T-helper 1 cell (primary cell): ENCODE data around the gene TMEM109.
"Not testable (repeated sequence)": the region's sequence is repeated elsewhere in the genome, so short reads cannot be mapped to it uniquely, and the experiment has no call there.

Source experiments
- DNase-seq, 5 donors: peaks; one replicate each; pipeline ENCODE4 v3.0.0-alpha.2; 2012 to 2020

Gene TMEM109

DNA sequence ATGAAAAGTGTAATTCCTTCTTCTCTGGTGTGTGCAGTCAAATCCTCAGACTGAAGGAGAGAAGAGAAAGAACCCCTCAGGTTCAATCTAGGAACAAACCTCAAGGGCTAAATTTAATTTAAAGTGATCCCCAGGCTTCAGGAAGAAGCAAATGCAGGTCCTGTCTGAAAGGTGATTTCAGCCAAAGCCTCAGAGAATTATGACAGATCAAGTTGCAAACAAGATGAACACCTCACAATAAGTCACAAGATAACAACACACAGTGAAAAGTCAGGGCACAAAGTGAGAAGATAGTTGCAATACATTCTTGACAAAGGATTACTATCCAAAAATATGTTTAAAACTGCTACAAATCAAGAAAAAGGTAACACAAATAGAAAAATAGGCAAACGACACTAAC is 34.9 kb upstream of the TMEM109 start:
- no peak for DNase-seq

DNA sequence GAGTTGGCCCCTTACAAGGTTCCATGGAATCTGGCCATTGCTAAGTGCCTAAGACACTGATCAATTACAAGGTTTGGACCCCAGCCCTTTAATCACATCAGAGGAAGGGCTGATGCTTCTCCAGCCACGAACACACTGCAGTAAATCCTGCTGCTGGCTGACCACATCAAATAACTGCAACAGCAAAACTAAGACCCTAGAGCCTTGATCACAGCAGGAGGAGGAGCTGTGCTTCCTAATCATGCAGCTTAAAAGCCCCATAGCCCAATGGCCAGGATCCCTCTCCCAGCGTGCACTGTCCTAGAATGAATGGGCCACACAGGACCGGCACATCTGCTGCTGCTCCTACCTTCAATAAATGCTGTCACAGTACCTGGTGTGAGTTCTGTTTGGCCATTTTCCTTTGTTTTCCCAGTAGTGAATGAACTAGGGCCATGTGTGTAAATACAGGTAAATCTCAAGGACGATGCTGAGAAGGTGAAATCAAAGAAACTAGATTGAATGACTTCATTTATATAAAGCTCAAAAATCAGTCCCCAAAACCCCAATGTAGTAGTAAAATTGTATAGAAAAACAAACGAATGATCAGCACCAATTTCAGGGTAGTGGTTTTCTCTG is 33.9 kb upstream of the TMEM109 start:
- DNase-seq: no peak

DNA sequence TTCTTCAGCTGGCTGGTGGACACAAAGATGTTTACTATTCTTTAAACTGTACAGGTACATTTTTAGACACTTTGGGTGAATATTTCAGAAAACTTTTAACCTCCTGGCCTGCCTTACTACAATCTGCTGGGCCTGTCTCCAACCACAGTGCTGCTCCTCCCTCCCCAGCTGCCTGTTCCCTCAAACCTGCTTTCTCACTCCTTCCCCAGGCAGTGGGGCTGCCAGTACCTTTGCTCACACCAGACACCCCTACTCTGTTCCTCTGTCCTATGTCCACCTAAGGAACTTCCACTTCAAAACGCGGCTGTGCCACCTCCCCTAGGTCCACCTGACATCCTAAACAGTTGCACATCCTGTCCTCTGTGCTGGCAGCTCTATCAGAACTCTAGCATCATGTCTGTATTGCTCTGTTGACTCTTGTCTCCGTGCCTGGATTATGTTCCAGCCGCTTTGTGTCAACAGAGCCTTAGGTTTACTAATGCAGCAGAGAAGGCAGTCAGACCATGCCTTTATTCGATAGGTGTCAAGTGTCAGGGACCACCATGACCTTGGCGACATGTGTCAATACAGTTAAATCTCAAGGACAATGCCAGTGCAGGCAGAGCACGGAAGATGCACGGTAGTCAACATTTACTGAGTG is 33.2 kb upstream of the TMEM109 start:
- DNase-seq: no peak

DNA sequence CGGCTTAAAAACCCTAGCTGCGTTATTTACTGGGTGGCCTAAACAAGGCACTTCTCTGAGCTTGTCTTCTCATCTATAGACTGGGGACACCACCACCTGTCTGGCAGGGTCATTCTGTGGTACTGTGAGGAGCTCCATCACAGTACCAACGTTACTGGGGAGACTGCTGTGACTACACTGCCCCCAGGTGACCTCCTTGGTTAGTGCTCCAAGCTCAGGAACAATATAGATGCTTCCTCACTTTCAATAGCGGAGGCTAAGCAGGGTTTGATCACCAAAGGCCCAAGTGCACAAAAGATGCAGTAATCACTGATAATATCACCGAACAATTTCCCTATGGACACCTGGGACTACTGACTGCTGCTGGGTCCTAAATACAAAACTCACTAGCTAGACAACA is 26.4 kb upstream of the TMEM109 start:
- DNase-seq: peak in 2 of 5 donors; percentile 18 to 35

DNA sequence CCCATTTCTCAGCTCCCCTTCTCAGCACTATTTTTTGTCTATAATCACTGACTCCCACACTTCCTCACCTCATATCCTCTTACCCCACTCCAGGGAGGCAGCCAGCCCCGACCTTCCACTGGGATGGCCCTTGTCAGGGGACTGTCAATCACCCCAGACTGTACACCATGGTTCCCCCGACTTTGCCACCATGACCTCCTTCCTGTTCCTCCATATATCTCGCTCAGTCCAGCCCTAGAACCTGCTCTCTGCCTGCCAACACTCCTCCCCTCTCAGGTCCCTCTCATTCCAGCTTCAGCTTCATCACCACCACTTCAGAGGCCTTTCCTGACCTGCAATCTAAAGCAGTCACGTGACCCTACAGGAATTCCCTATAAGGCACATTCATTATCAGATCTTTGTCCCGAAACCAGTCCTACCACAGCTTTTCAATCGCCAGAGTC is 24.1 kb upstream of the TMEM109 start:
- no peak for DNase-seq

DNA sequence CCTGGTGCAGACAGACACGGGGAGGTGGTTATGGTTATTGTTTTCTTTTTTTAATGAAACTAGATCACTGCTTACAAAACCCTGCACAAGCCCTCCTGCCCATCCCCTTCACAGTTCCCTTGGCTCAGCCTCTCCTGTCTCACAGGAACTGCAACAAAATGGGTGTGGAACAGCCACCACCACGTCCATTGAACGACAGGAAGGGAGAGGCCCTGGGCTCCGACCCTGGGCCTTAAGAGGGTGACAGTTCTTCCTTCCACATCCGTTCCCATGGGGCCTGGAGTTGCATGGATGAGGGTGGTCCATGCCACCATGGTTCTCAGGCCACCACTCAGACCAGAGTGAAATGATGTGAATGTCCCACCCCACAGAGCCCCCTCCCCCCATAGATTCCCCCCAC is 23.3 kb upstream of the TMEM109 start:
- DNase-seq: no peak

DNA sequence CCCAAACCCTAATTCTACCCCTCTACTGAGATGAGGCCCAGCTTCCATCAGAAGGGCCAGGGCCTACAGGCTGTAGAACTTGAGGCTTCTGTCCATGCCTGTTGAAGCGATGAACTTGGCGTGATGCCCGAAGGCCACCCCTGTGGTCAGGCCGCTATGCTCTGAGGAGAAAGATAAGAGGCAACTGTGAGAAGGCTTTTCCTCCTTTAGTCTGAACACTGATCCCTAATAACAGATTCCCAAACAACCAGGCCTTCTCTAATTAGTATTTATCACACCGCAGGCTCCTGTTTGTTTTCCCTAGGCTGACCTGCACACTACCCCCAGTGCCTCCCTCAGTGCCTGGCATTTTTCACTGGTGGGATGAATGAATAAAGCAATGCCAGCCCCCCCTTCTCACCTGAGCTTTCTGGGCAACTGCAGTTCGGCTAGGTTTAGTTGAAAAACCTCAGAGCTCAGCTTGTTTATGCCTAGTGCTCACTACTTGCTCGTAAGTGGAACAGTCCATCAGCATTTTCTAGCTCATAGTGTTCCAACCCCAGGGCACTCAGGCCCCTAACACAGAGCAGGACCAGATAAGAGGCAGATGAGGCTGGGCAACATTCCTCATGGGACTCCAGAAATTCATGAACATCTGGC is 22.7 kb upstream of the TMEM109 start:
- no peak for DNase-seq

DNA sequence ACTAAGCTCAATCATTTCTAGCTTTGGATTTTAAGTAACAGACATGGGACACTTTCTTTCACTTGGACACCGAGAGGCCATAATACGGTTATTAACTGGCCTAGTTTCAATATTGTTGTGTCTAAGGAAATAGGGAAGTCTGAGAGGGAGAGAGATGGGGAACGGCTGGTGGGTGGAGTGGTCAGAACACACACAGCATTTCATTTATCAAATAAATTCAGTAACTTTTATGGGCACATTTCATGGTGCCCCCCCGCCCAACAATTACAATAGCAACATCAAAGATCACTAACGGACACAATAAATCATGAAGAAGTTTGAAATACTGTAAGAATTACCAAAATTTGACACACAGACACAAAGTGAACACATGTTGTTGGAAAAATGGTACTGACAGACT is 18.3 kb upstream of the TMEM109 start:
- DNase-seq: no peak

DNA sequence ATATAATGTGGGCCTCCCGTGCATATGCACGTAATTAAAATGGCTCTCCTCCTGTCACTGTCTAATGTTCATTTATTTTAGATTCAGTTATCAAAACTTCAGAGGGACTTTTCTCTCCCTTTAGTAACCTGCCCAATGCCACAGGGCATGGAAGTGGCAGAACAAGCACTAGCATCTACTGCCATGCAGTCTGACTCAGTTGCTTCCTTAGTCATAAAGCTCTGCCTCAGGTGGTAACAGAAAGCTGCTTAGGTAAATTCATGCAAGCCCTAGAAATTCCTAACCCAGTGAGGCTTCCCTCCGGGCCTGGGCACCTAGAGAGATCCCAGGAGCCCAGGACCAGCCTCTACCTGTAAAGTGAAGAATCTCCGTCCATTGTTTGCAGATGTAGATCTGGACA is 16.5 kb upstream of the TMEM109 start:
- DNase-seq: no peak

DNA sequence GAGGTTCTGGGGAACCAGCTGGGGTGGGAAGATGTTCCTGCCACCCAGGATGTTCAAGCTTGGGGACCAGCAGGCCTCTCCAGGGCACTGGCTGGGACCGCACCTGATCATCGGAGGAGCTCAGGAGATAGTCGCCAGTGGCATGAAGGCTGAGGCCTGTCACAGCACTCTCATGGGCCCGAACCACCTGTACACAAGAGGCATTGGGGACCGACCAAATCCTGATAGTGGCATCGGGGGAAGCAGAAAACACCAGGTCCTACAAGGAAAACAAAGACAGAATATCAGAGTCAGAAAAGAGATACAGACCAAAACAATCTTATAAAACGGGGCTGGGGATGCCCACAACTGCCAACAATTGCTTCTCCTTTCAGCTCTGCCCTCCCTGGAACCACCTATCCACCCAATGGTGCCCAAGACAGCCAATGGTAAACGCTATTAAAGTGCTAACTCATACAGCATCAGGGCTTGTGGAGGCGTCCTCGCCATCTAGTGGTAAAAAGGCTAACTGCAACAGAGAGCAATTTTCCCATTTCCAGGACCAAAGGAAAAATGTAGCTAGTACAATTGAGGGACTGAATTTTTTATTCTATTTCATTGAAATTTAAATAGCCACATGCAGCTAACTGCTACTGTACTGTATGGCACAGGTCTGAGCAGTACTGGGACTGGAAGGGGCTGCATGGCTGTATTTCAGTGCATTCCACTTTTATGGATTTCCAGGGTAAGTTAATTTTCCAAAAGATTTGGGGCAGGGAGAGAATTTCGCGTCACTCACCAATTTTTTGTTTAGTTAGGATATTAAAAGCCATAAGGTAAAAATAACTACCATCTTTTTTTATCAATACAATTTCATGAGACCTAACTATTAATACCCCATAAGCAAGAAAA is 14.7 kb upstream of the TMEM109 start:
- peak in 2 of 5 donors; percentile 23 to 41 for DNase-seq

DNA sequence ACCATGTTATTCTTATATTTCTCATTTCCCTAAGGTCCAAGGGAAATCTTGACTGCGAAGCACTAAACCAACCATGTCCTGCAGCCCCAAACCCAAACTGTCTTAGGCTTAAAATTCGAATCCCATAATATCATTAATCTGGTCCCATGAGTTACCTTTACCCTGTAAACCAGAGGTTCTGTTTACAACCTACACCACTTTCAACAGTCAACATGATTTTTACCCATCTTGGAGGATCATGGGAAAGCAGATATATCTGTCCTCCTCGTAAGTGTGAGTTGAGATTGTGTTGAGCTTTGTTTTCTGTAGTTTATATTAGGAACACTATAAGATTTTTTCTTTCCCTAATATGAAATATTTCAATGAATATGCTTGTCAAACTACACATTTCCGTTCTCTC is 14.0 kb upstream of the TMEM109 start:
- DNase-seq: no peak

DNA sequence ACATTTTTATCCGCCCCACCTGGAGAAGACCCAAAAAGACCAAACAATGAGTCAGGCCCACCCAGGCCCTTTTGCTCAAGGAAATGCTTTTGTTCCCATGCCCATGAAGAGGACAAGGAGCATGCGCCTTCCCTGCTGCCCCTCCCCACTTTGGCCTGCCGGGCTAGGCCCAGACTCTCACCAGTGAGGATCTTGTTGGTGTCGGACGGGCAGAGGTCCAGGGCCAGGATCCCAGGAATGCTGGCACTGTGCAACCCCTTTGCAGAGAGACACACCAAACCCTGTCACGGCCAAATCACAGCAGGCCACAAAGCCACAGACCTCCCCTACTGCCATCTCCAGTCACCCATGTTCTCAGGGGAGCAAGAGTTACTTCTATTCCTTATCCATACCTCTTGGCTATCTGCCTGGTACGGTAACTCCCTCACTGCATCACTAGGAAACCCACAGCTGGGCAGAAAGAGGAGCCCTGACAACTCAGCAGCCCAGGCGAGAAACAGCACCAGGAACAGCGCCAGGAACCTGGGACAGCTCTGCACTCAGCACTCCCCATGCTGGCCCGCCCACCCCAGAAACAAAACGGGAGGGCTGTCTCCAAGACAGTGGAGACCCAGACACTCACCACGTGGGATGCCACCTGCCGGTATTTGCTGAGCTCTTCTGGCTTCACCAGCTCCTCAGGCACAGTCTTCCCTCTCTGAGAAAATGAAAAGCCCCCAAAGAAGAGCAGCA is 13.1 kb upstream of the TMEM109 start:
- no peak for DNase-seq

DNA sequence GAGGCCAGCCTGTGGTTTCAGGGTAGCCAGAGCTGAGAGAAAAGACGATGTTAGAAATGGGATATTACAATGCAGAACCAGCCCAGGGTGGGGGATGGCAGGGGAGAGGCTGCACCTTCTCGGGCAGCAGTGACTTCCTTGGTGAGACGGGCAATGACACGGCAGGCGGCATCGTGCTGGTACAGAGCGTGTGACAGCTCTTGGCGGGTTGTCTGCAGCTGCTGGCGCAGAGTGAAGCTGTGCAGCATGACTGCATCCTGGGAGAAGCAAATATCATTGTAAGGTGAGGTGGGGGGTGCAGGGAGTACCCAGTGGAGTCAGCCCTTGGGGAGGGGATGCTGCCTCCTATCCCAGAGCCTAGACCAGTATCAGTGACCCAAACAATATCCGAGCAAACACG is 11.3 kb upstream of the TMEM109 start:
- DNase-seq: no peak

DNA sequence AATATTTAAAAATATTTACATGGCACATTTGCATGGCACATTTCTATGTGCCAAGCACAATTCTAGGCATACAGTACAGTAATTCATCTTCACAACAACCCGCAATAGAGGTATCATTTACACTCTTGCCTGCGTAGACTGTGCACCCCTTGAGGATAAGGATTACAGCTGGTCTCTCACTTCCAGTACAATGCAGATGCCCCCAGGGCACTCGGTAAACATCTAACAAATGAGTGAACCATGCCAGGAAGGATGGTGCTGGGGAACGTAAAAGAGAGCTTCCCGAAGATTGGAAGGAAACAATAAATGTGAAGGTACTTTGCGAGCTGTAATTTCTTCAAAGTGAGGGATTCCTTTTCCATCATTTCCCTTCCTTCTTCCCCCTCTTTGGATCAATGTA is 8.9 kb upstream of the TMEM109 start:
- no peak for DNase-seq

DNA sequence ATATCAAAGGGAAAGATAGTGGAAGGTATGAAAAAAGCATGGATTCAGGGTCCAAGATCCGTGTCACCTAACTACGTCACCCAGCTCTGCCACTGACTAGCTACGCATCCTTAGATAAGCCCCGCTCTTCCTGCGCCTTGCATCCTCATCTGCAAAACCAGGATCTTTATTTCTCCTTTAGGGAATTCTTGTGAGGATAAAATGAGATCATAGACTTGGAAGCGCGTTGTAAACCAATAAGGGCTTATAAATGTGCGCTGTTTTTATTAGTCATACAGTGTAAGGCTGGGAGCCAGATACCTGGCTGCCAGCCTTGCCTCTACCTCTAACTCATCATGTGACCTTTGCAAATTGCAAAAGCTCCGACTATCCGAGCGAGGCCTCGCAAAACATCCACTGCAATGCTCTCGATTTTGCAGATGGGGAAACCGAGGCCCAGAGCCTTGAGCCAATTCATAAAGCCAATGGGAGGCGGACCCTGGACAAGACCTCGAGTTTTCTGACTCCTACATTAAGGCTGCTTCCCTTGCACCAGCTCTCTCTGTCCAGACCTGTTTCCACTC is 8.3 kb upstream of the TMEM109 start:
- peak in 2 of 5 donors; percentile 20 to 36 for DNase-seq

DNA sequence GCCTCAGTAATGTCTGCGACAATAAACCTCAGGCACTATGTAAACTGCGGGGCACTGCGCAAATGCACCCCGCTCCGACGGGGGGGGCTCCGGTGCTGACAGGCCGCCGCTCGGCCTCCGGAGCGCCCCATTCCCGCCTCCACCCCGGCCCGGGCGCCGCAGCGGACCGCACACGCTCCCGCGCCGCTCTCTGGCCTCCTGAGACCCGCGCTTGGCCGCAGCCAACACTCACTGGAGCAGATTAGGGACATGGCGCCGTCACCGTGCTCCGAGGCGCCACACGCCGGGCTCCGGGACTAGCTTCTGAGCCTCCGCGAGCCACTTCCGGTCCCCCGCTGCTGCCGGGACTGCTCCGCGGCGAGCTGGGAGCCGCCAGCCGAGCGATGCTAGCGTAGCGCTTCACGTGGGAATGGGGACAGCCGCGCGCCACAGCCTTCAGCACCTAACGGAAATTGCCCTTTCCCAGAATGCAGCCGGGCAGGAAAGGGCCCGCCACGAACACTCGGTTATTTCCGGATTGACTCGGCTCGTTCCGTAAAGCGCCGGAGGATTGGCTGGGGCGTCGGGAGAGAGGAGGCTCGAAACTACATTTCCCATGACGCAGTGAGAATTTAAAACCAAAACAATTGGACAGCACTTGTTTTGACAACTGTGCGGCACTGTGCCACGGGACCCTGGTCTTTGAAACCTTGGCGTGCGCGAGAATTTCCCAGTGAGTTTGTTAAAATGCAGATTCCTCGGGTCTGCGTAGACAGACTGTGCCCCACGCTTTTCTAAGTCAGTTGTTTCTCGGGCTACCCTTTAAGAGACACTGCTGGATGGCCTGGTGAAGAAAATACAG is 7.6 kb upstream of the TMEM109 start, which contains the start of gene PRPF19:
Gene PRPF19, minus strand, starts transcription at position 454 of the 841 bp plus-strand sequence. Its CDS starts 203 bp downstream, at position 251.
- DNase-seq: peak; percentile 94 to 99 (median 98)

DNA sequence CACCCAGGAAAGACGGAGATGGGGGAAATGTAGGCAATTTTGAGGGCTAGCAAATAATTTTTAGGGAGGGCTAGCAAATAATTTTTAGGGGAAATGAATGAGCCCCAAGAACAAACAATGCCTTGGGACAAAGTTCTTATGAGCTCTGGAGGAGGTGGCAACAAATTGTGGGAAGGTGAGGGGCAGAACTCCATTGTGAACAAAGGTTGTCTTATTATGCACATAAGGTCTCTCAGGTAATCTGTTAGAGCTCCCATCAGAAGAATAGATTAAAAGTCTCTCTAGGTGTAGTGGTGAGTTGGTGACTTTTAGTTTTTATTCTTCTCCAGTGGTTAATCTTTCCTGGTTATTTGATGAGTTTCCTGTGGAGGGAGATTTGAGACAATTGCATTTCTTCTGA is 5.2 kb upstream of the TMEM109 start:
- DNase-seq: no peak

DNA sequence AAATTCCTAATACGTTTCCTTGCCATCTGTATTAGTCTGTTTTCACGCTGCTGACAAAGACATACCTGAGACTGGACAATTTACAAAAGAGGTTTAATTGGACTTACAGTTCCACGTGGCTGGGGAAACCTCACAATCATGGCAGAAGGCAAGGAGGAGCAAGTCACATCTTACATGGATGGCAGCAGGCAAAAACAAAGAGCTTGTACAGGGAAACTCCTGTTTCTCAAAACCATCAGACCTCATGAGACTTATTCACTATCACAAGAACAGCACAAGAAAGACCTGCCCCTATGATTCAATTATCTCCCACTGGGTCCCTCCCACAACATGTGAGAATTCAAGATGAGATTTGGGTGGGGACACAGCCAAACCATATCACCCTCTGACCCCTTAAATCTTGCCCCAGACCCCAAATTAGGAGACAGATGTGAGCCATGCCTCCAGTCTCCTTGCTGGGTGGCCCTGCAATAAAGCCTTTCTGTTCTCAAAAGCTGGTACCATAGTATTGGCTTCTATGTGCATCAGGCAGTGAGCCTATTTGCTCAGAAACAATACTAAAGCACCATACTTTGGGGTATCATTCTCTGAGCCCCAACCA is 4.2 kb upstream of the TMEM109 start:
- not testable (repeated sequence) for DNase-seq

DNA sequence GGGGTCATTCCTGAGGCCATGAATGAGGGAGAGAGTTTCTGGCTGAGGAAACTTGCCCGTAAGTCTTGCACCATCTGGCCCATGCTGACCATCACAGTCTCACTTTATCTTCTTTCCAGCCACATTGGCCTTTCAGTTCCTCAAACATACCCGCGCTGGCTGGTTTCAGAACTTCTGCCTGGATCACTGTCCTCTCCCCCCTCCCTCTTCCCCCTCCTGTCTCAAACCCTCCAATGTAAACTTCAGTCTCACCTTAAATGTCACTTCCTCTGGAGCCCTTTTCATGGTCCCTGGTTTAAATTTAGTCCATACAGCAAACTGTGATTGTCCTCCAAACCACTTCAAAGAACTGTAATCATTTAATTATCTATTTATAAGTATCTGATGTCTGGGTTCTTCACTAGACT is 3.7 kb upstream of the TMEM109 start:
- DNase-seq: no peak

DNA sequence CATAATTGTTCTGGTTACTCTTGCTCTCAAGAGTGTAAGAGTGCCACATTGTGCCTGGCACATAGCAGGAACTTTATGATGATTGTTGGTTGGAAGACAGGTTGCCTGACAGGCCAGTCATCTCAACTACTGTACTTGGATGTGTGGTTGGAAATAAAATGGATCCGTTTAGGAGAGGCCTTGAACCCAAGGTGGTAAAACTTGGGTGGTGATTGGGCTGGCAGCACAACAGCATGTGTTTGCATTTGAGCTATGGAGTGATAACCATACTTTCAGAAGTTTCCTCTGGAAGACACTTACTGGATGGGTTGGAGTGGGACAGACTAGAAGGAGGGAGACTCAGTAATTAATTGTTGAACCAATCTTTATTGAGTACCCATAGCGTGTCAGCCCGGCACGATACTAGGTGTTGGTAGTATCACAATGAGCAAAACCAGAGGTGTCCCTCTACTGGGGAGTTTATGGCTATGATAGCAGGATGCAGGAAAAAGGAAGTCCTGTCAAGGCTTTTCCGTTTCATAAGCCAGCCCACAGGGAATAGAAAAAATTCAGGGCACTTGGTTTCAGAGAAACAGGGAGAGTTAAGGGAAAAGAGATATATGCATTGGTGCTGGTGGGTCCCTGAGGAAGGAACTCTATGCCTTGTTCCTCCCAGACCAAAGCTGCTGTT is 3.1 kb upstream of the TMEM109 start:
- DNase-seq: no peak
